Lower lobe of right lung (tissue), 2 donors: ENCODE measurements around the gene TSPAN9. TPM values are rescaled to one million over a fixed set of nuclear protein-coding genes. Genes with fewer than 3 reads are reported as not detected.
A peak's percentile ranks its signal among the peaks of the same experiment; 100 is the strongest.

ENCODE experiments used
- ATAC-seq, 2 donors: fragments of 200-7000 bp; cut with Tn5 transposase; one replicate each; pipeline ENCODE4 v1.9.1; 2020 to 2022; ENCODE audit warnings: mild to moderate bottlenecking in 2 of 2, moderate library complexity in 2 of 2
- DNase-seq: peaks from one replicate; pipeline ENCODE4 v3.0.0-alpha.2; 2020
- H3K27ac ChIP-seq: fragments of 200-600 bp; one replicate; pipeline ENCODE4 v1.8.0; 2022
- H3K27me3 ChIP-seq: fragments of 200-600 bp; one replicate; pipeline ENCODE4 v1.8.0; 2022; ENCODE audit warnings: low read depth
- H3K36me3 ChIP-seq: fragments of 200-600 bp; one replicate; pipeline ENCODE4 v1.8.0; 2022; ENCODE audit warnings: mild to moderate bottlenecking
- H3K4me1 ChIP-seq: fragments of 200-600 bp; one replicate; pipeline ENCODE4 v1.8.0; 2022
- H3K4me3 ChIP-seq: fragments of 200-600 bp; one replicate; pipeline ENCODE4 v1.8.0; 2022; ENCODE audit warnings: mild to moderate bottlenecking
- H3K9me3 ChIP-seq: fragments of 200-600 bp; one replicate; pipeline ENCODE4 v1.8.0; 2022
- intact Hi-C: fragments of 100-400 bp; cut with DNase I; formaldehyde crosslinking; loops from one replicate; pipeline ENCODE4 v1.11.0; 2022
- total RNA-seq: library from RNA; stranded (reverse); fragmentation: NEBNext Ultra II Directional; extraction: Animal tissue kit (Norgen Biotek cat#: 25700); gene quantifications from one replicate; pipeline ENCODE4 v1.2.1, GENCODE V29; 2021
- TF ChIP-seq, protein P1 (sequence below): fragments of 200-600 bp; IDR thresholded peaks from one replicate; pipeline ENCODE4 v1.8.0; 2022; ENCODE audit warnings: antibody characterized with exemption, mild to moderate bottlenecking
- donor health status: DM: no; HTN: yes; CAD: no; lungs with severe emphysema.

The TSPAN9 gene
- total RNA-seq, 1 donor from 2014 or later: 61.1 TPM

DNA sequence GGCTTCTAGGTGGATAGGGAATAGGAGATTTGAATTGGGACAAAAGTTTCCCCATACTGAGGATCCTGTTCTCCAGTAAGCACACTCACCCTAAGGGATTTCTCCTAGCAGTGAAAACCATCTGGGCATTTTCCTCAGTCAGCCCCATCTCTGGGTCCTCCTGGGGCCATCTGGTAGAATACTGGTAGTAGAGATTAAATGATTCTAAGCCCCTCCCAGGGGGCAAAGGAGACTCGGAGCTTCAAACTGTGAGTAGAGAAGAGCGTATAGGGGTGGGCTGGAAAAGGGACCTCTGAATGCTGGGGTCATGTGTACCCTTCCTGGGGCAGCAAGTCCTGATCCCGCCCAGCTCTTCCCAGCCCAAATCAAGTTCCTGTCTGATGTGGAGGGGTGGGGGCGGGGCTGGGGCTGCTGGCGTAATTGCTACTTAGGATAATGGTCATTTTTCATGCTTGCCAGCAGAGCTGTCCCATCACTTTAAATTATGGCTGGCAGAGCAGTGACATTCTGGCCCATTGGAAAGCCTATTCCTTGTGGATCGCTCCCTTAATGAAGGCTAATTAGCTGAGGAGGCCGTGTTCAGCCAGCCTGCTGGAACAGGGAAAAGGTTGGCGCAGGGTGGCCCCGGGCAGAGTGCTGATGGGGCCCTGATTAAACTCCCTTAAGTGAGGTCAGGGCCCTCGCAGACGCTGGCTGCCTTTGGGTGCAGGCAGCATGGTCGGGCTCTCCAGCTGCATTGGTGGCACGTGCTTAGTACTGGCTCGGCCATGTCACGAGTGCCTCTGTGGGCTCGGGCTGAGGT is 127.8 kb downstream of the TSPAN9 start:
- Histone ChIP-seq H3K27ac (no peak overlapping the region), H3K4me3 (no peak overlapping the region), H3K36me3 (no peaks in the 10 kb centered on the region), H3K4me1 (peaks cover 36% of the 10 kb centered on the region), H3K27me3 (peaks cover 14% of the 10 kb centered on the region), H3K9me3 (no peaks in the 10 kb centered on the region)
- ATAC-seq (no peak), DNase-seq (no peak)
- TF ChIP-seq, protein P1, sequence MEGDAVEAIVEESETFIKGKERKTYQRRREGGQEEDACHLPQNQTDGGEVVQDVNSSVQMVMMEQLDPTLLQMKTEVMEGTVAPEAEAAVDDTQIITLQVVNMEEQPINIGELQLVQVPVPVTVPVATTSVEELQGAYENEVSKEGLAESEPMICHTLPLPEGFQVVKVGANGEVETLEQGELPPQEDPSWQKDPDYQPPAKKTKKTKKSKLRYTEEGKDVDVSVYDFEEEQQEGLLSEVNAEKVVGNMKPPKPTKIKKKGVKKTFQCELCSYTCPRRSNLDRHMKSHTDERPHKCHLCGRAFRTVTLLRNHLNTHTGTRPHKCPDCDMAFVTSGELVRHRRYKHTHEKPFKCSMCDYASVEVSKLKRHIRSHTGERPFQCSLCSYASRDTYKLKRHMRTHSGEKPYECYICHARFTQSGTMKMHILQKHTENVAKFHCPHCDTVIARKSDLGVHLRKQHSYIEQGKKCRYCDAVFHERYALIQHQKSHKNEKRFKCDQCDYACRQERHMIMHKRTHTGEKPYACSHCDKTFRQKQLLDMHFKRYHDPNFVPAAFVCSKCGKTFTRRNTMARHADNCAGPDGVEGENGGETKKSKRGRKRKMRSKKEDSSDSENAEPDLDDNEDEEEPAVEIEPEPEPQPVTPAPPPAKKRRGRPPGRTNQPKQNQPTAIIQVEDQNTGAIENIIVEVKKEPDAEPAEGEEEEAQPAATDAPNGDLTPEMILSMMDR: no peak
- intact Hi-C loops: no loop called here

DNA sequence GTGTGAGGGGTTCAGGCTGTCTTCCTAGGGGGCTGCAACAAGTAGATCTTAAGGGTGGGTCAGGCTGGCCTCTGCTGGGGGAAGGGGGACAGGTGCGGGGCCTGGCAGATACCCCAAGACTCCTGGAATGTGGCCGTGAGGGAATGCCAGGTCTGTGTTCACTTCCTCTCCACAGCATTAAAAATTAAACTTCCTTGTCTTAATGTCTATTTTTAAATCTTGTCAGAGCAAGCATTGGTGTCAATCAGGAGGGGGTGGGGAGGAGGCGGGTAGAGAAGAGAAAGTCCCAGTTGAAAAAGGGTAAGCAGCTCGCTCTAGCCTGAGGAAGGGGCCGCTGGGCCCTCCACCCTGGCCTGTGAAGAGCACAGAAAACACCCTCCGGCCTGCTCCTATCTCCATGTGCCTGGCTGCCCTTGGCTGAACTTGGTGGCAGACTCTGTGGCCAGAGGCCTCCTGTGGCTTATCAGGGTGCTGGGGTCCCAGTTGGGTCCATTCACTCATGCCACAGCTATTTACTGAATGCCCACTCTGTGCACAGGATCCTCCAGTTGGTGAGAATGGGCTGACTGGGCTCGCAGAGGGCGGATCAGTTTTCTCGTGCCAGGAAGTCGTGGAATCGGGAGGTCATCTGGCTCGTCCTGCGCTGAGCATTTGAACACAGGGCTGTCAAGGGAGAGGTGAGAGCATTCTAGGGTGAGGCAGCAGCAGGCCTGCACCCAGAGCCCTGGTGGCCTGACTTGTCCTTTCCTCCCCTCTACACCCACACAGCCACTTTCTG is 128.8 kb downstream of the TSPAN9 start:
- Histone ChIP-seq H3K36me3 (no peaks in the 10 kb centered on the region), H3K9me3 (no peaks in the 10 kb centered on the region), H3K4me3 (no peak overlapping the region), H3K27ac (no peak overlapping the region), H3K27me3 (peaks cover 6% of the 10 kb centered on the region), H3K4me1 (peaks cover 35% of the 10 kb centered on the region)
- DNase-seq: no peak
- TF ChIP-seq, protein P1: no peak
- ATAC-seq: peak in 1 of 2 donors; percentile 6
- intact Hi-C loops: no loop called here

DNA sequence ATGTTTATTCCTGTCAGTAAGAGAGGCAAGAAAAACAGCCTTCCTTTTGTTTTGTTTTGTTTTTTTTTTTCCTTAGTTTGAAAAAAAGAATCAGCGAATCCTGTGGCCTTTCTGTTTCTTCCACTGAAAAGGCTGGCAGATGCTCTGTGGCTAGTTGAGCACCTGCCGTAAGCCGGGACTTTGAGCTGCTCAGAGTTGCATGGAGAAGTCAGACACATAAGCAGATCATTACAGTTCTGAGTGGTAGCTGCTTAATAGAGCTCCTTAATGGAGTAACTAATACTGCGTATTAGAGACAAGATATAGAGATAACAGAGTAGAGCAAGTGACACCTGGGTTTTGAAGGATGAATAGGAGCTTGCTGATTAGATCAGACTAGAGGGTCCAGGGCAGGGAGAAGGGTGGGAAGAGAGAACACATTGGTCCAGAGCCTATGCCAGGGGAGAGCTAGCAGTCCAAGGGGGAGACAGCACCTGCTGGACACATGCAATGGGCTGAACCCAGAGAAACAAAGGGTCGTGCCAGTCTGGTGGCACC is 129.4 kb downstream of the TSPAN9 start:
- H3K4me3 ChIP-seq: no peak overlapping the region
- DNase-seq: no peak
- ATAC-seq: no peak
- TF ChIP-seq, protein P1: no peak
- intact Hi-C loops: no loop called here
- no peaks in the 10 kb centered on the region for H3K36me3 ChIP-seq
- peaks cover 5% of the 10 kb centered on the region for H3K27me3 ChIP-seq
- H3K9me3 ChIP-seq: no peaks in the 10 kb centered on the region
- no peak overlapping the region for H3K27ac ChIP-seq
- peaks cover 30% of the 10 kb centered on the region for H3K4me1 ChIP-seq

DNA sequence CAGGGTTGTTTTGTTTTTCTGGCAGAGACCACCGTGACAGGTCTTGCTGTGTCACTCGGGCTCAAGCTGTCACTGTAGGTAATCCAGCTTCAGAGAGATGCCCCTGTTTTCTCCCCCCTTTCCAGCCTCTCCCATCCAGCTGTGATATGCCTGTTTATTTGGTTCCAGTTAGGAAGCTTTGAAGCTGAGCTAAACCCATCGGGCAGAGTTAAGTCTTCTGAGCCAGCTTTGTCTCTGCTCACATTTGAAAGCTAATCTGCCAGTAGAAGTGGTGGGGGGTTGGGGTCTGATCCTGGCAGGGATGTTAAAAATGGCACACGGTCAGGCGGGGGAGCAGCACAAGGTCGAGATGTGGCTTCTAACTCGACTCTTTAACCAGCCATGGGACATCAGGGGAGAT is 130.0 kb downstream of the TSPAN9 start:
- no peak overlapping the region for H3K27ac ChIP-seq
- TF ChIP-seq, protein P1: no peak
- H3K4me1 ChIP-seq: peaks cover 30% of the 10 kb centered on the region
- no peaks in the 10 kb centered on the region for H3K27me3 ChIP-seq
- no peak for ATAC-seq
- no peaks in the 10 kb centered on the region for H3K36me3 ChIP-seq
- DNase-seq: no peak
- no peak overlapping the region for H3K4me3 ChIP-seq
- intact Hi-C loops: no loop called here
- no peaks in the 10 kb centered on the region for H3K9me3 ChIP-seq

DNA sequence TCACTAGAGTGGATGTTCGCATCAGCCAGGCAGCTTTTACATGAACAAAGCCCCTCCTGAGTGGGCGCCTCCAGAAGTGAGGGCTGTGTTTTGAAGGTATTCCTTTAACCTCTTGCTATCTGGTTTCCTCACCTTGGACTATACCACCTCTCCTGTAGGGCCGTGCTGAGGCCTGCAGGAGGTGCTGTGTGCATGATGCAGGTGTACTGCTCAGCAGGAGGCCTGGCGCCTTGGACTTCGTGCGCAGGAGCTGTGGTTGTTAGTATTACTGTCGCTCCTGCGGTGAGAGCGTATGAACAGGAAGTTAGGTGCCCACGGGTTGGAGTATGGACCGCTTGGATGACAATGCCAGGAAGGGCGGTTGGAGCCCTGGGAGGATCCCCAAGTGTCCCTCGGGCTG is 130.7 kb downstream of the TSPAN9 start:
- no peaks in the 10 kb centered on the region for H3K9me3 ChIP-seq

More for the DNA sequence above, 130.7 kb downstream of the TSPAN9 start:
- ATAC-seq (no peak), DNase-seq (no peak)
- TF ChIP-seq, protein P1: no peak
- Histone ChIP-seq H3K27me3 (no peaks in the 10 kb centered on the region), H3K4me1 (peaks cover 27% of the 10 kb centered on the region), H3K27ac (no peak overlapping the region), H3K4me3 (no peak overlapping the region), H3K36me3 (no peaks in the 10 kb centered on the region)
- intact Hi-C loops: no loop called here
